Suprapubic skin (tissue), 3 donors: ENCODE results near the gene UBTD2.

Experiments used
- CTCF ChIP-seq, 2 donors: fragments of 200-600 bp in 1 of 2; fragments of 450-650 bp in 1 of 2; sonication (generic) in 1 of 2; IDR thresholded peaks; one replicate each; pipeline ENCODE4 v1.5.1; 2016 to 2019; ENCODE audit warnings: antibody characterized with exemption in 2 of 2, mild to moderate bottlenecking in 1 of 2, moderate library complexity in 1 of 2
- POLR2AphosphoS5 ChIP-seq, 3 donors: sonication (generic); formaldehyde crosslinking; IDR thresholded peaks; one replicate each; pipeline ENCODE4 v1.6.1; 2017; ENCODE audit warnings: antibody characterized with exemption in 3 of 3

DNA sequence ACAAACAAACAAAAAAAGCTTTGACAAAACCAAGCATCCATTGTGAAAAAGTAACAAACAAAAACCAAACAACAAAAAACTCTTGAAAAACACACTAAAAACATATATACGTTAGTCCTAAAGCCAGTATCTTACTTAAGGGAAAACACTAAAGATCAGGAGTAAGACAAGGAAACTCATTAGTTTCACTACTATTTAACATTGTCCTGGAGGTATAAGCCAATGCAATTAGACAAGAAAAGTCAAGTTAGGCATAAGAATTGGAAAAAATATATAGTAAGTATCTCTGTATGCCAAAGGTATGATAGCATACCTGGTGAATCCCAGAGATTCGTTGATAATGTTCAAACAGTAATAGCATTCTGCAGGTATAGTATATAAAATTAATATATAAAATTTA is 21.8 kb upstream of the UBTD2 start:
- no peak for TF ChIP-seq CTCF (IDR thresholded peaks at IDR 0.05)
- no peak for TF ChIP-seq POLR2AphosphoS5 (IDR thresholded peaks at IDR 0.05)
